Ovary (tissue), 9 donors: ENCODE data around the gene SRPK3. TPM values are rescaled to one million over a fixed set of nuclear protein-coding genes. Genes with fewer than 3 reads are reported as not detected.

Experiments
- DNase-seq, 5 donors: peaks; one replicate each; pipeline ENCODE4 v3.0.0-alpha.2; 2019 to 2020
- H3K27ac ChIP-seq, 2 donors: fragments of 200-600 bp; one replicate each; pipeline versions ENCODE4 v1.5.1 to v1.8.0; 2019 to 2022
- H3K27me3 ChIP-seq: fragments of 200-600 bp; one replicate; pipeline ENCODE4 v1.8.0; 2022
- H3K36me3 ChIP-seq: fragments of 200-600 bp; sonication (generic); one replicate; pipeline ENCODE4 v1.5.1; 2019
- H3K4me1 ChIP-seq: one replicate; pipeline ENCODE4 v1.8.1; 2013; ENCODE audit warnings: mild to moderate bottlenecking, moderate library complexity; ENCODE audit not compliant: insufficient read depth
- H3K4me3 ChIP-seq: fragments of 200-600 bp; sonication (generic); one replicate; pipeline ENCODE4 v1.5.1; 2017
- H3K9me3 ChIP-seq, 2 donors: fragments of 200-600 bp in 1 of 2; sonication (generic) in 1 of 2; one replicate each; pipeline versions ENCODE4 v1.5.1 to v1.8.1; 2013 to 2019; ENCODE audit warnings: mild to moderate bottlenecking in 1 of 2, moderate library complexity in 1 of 2
- EP300 ChIP-seq: sonication (generic); formaldehyde crosslinking; IDR thresholded peaks from one replicate; pipeline ENCODE4 v1.6.1; 2017; ENCODE audit warnings: antibody characterized with exemption
- POLR2A ChIP-seq: fragments of 450-650 bp; IDR thresholded peaks from one replicate; pipeline ENCODE4 v1.6.1; 2017; ENCODE audit warnings: antibody characterized with exemption, mild to moderate bottlenecking, moderate library complexity
- WGBS, 3 donors: extraction: QIAGEN DNeasy Blood & Tissue Kit in 1 of 3; methylation state at CpG; one replicate each; pipeline versions ENCODE4 v1.1.5 to v1.1.7; 2013 to 2017; 5-methylcytosine and 5-hydroxymethylcytosine counted together
- intact Hi-C, 4 donors: fragments of 100-400 bp; cut with DNase I; formaldehyde crosslinking; loops; one replicate each; pipeline versions ENCODE4 v1.11.0 to v1.15.1; 2022 to 2023
- polyA plus RNA-seq, 2 donors: library from polyadenylated mRNA; stranded (reverse); fragments of 200-250 nt in 1 of 2; fragments of 350-450 nt in 1 of 2; fragmentation: Illumina TruSeq in 1 of 2; extraction: RNeasy Lipid Tissue Mini Kit (QIAGEN cat#74804) in 1 of 2; gene quantifications; one replicate each; pipeline ENCODE4 v1.2.3, GENCODE V29; 2013 to 2014
- total RNA-seq, 7 donors: library from RNA; depleted of rRNA in 2 of 7; stranded (reverse); fragments of >200 nt in 2 of 7; fragmentation: NEBNext Ultra II Directional in 3 of 7; extraction: Animal tissue kit (Norgen Biotek cat#: 25700) in 3 of 7; gene quantifications; one replicate each; pipeline versions ENCODE4 v1.1.0 to v1.2.4, GENCODE V29; 2016 to 2023
- TF ChIP-seq, protein P1 (sequence below), 3 donors: fragments of 450-650 bp in 2 of 3; fragments of 200-600 bp in 1 of 3; IDR thresholded peaks; one replicate each; pipeline versions ENCODE4 v1.5.1 to v1.8.0; 2016 to 2022; ENCODE audit warnings: antibody characterized with exemption in 3 of 3, mild to moderate bottlenecking in 1 of 3
- donor health status: DM: no; HTN: no; CAD: no; lungs with moderate emphysema.
- donor health status: DM: no; HTN: no; CAD: no.
- donor health status: Bipolar disorder and iron deficiency.
- donor health status: DM: yes; HTN: yes; CAD: no.
- donor health status: DM: no; HTN: no; CAD: no.
- donor health status: DM: yes; HTN: yes; CAD: no.

The SRPK3 gene
- total and polyA plus RNA-seq, 9 donors: 0.25 to 2.1 (median 1.4) TPM

DNA sequence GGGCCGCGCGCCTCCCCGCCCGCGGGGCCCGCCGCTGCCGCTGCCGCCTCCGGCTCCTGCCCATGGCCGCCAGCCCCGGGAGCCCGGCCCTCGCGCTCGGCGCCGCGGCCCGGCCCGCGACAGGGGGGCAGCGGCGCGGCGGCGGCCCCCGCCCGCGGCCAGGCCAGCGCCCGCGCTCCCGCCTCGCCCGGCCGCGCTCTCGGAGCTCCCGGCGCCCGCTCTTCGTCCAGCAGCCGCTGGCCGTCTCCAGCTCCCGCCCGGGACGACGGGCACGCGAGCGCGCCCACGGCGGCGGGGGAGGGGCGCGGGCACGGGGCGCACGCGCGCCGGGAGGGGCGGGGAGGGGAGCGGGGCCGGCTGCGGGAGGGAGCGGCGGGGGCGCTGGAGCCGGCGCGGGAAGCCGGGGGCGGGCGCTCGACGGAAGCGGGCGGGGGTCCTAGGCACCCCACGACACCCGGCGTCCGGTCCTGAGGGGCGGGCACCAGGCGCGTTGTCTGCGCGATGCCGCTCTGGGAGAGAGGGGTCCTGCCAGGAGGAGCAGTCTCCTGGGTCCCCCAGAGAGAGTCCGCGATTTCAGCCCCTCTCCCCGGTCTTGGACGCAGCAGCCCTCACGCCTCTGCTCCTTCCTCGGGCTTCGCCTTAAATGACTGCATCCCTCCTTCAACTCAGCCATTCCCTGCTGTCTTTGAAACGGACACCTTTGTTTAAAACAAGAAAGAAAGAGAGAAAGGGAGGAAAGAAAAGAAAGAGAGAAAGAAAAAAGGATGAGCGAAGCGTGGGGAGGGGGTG is 50.0 kb downstream of the SRPK3 start:
- DNase-seq: no peak
- H3K36me3 ChIP-seq: no peaks in the 10 kb centered on the region
- no peak overlapping the region for H3K27ac ChIP-seq
- no peaks in the 10 kb centered on the region for H3K9me3 ChIP-seq
- TF ChIP-seq EP300: no peak
- no peak for TF ChIP-seq POLR2A
- TF ChIP-seq, protein P1, sequence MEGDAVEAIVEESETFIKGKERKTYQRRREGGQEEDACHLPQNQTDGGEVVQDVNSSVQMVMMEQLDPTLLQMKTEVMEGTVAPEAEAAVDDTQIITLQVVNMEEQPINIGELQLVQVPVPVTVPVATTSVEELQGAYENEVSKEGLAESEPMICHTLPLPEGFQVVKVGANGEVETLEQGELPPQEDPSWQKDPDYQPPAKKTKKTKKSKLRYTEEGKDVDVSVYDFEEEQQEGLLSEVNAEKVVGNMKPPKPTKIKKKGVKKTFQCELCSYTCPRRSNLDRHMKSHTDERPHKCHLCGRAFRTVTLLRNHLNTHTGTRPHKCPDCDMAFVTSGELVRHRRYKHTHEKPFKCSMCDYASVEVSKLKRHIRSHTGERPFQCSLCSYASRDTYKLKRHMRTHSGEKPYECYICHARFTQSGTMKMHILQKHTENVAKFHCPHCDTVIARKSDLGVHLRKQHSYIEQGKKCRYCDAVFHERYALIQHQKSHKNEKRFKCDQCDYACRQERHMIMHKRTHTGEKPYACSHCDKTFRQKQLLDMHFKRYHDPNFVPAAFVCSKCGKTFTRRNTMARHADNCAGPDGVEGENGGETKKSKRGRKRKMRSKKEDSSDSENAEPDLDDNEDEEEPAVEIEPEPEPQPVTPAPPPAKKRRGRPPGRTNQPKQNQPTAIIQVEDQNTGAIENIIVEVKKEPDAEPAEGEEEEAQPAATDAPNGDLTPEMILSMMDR (IDR thresholded peaks at IDR 0.05): no peak
- intact Hi-C loops: no loop called here
- no peaks in the 10 kb centered on the region for H3K4me1 ChIP-seq
- 12 to 22% (median 18%) methylated on average over 20 to 102 of the region's 102 CpGs for WGBS, 3 donors
- no peaks in the 10 kb centered on the region for H3K27me3 ChIP-seq
- peak overlapping the region; percentile 10 for H3K4me3 ChIP-seq

DNA sequence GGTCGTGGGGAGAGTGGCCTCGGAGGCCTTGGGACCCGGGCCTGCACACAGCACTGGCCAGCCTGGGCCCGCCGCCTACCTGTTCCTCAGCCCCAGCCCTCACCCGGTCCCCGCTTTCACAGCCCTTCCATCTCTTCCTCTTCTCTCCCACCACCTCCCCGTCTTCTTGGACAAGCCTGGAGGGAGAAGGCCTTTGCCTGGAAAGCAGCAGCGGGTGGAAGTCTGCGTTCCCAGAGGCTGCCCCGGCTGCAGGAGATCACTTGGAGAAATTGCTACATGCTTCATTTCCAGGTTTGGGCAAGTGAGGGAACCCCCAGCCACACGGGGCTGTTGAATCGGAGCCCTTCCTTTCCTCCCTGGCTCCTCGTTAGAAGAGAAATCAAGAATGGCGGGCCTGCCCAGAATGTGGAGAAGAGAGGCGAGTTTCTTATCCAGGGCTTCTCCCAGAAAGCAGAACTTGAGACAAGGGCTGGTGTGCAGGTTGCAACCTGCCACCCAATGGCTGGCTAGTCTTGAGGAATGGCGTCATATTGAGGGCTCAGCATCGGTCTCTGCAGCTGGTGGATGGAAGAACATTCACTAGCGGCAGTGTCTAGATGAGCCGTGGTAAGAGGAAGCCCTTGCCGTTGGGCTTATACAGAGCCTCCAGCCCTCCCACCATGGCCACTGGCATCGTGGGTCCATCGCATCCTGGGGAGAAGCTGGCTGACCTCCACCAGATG is 50.7 kb downstream of the SRPK3 start:
- Histone ChIP-seq H3K4me1 (no peaks in the 10 kb centered on the region), H3K27me3 (no peaks in the 10 kb centered on the region), H3K27ac (no peak overlapping the region), H3K4me3 (no peak overlapping the region), H3K36me3 (no peaks in the 10 kb centered on the region), H3K9me3 (no peaks in the 10 kb centered on the region)
- DNase-seq: no peak
- intact Hi-C loops: no loop called here
- WGBS, 3 donors: 64 to 68% (median 65%) methylated on average over 23 of the region's 23 CpGs
- TF ChIP-seq EP300: no peak
- no peak for TF ChIP-seq POLR2A
- TF ChIP-seq, protein P1 (IDR thresholded peaks at IDR 0.05): no peak

DNA sequence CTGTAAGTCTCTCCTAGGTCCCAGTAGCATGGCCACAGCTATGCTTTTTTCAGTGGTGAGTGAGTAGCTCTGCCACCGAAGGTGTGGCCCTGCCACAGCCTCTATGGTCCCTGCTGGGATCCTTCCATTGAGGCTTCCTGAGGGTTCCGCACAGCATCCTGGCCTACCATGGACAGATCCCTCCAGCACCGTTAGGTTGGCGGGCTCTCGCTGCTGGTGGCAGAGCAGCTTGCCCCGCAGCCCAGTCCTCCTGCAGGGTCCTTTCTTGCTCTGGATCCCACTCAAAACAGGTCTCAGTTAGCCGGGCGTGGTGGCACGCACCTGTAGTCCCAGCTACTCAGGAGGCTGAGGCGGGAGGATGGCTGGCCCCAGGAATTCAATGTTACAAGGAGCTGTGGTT is 51.9 kb downstream of the SRPK3 start:
- DNase-seq: no peak
- Histone ChIP-seq H3K4me3 (no peak overlapping the region), H3K27me3 (no peaks in the 10 kb centered on the region), H3K27ac (no peak overlapping the region), H3K4me1 (no peaks in the 10 kb centered on the region), H3K36me3 (no peaks in the 10 kb centered on the region), H3K9me3 (no peaks in the 10 kb centered on the region)
- TF ChIP-seq, protein P1 (IDR thresholded peaks at IDR 0.05): no peak
- TF ChIP-seq POLR2A (no peak), EP300 (no peak)
- WGBS, 3 donors: 78 to 85% (median 81%) methylated on average over 10 of the region's 10 CpGs
- intact Hi-C loops: no loop called here

Other genes starting within 250 kb of the SRPK3 start
- 10 to 100 TPM; 15.5 to 20.0 (median 19.3) TPM for gene CCNQ, start 181.9 kb upstream of the SRPK3 start, total RNA-seq
- 10 to 100 TPM; 16.8 to 23.8 TPM for gene CCNQ, start 181.9 kb upstream of the SRPK3 start, polyA plus RNA-seq
- gene DUSP9, start 133.8 kb upstream of the SRPK3 start, total RNA-seq: 1 to 10 TPM in 3 of 7 donors, under 1 TPM in 4; 0.12 to 3.7 (median 0.74) TPM
- under 1 TPM in 1 of 2 donors, not detected in 1; 0.28 TPM for gene DUSP9, start 133.8 kb upstream of the SRPK3 start, polyA plus RNA-seq
- 1 to 10 TPM in 4 of 7 donors, under 1 TPM in 2, not detected in 1; 0.51 to 5.9 (median 1.6) TPM for gene PNCK, start 107.2 kb upstream of the SRPK3 start, total RNA-seq
- 1 to 10 TPM in 1 of 2 donors, under 1 TPM in 1; 0.87 to 1.1 TPM for gene PNCK, start 107.2 kb upstream of the SRPK3 start, polyA plus RNA-seq
- gene SLC6A8, start 93.1 kb upstream of the SRPK3 start, total RNA-seq: 10 to 100 TPM in 5 of 7 donors, 1 to 10 TPM in 2; 6.3 to 23.5 (median 16.3) TPM
- gene SLC6A8, start 93.1 kb upstream of the SRPK3 start, polyA plus RNA-seq: 10 to 100 TPM in 1 of 2 donors, 1 to 10 TPM in 1; 7.5 to 10.0 TPM
- 100 to 1,000 TPM in 5 of 7 donors, 10 to 100 TPM in 2; 53.7 to 146 (median 126) TPM for gene BCAP31, start 56.7 kb upstream of the SRPK3 start, total RNA-seq
- gene BCAP31, start 56.7 kb upstream of the SRPK3 start, polyA plus RNA-seq: 100 to 1,000 TPM; 151 to 195 TPM
- gene ABCD1, start 56.2 kb upstream of the SRPK3 start, total RNA-seq: 10 to 100 TPM in 1 of 7 donors, 1 to 10 TPM in 6; 6.1 to 11.1 (median 9.1) TPM
- gene ABCD1, start 56.2 kb upstream of the SRPK3 start, polyA plus RNA-seq: 1 to 10 TPM; 1.4 to 5.1 TPM
- gene PLXNB3, start 16.8 kb upstream of the SRPK3 start, total RNA-seq: 1 to 10 TPM in 3 of 7 donors, under 1 TPM in 4; 0.46 to 5.0 (median 0.95) TPM
- gene PLXNB3, start 16.8 kb upstream of the SRPK3 start, polyA plus RNA-seq: 1 to 10 TPM in 1 of 2 donors, under 1 TPM in 1; 0.79 to 3.6 TPM
- gene IDH3G, start 13.3 kb downstream of the SRPK3 start, total RNA-seq: 10 to 100 TPM; 48.5 to 58.5 (median 54.7) TPM
- gene IDH3G, start 13.3 kb downstream of the SRPK3 start, polyA plus RNA-seq: 10 to 100 TPM; 41.3 to 44.2 TPM
- gene SSR4, start 13.6 kb downstream of the SRPK3 start, total RNA-seq: 100 to 1,000 TPM; 123 to 181 (median 155) TPM
- 100 to 1,000 TPM; 120 to 261 TPM for gene SSR4, start 13.6 kb downstream of the SRPK3 start, polyA plus RNA-seq
- gene PDZD4, start 49.5 kb downstream of the SRPK3 start, total RNA-seq: 1 to 10 TPM in 4 of 7 donors, under 1 TPM in 3; 0.73 to 8.6 (median 2.7) TPM
- 1 to 10 TPM; 2.0 to 2.2 TPM for gene PDZD4, start 49.5 kb downstream of the SRPK3 start, polyA plus RNA-seq
- 1 to 10 TPM in 3 of 7 donors, under 1 TPM in 3, not detected in 1; 0.36 to 3.0 (median 1.1) TPM for gene L1CAM, start 105.1 kb downstream of the SRPK3 start, total RNA-seq
- 1 to 10 TPM in 1 of 2 donors, under 1 TPM in 1; 0.63 to 1.1 TPM for gene L1CAM, start 105.1 kb downstream of the SRPK3 start, polyA plus RNA-seq
- 1 to 10 TPM in 1 of 7 donors, under 1 TPM in 4, not detected in 2; 0.34 to 1.5 (median 0.50) TPM for gene AVPR2, start 123.6 kb downstream of the SRPK3 start, total RNA-seq
- gene AVPR2, start 123.6 kb downstream of the SRPK3 start, polyA plus RNA-seq: 1 to 10 TPM in 1 of 2 donors, not detected in 1; 1.3 TPM
- 10 to 100 TPM in 5 of 7 donors, 1 to 10 TPM in 2; 7.0 to 22.3 (median 11.4) TPM for gene ARHGAP4, start 145.2 kb downstream of the SRPK3 start, total RNA-seq
- 10 to 100 TPM in 1 of 2 donors, 1 to 10 TPM in 1; 1.2 to 14.7 TPM for gene ARHGAP4, start 145.2 kb downstream of the SRPK3 start, polyA plus RNA-seq
- gene NAA10, start 154.0 kb downstream of the SRPK3 start, total RNA-seq: 10 to 100 TPM; 36.7 to 95.5 (median 64.2) TPM
- 10 to 100 TPM; 64.9 to 87.3 TPM for gene NAA10, start 154.0 kb downstream of the SRPK3 start, polyA plus RNA-seq
- gene RENBP, start 163.6 kb downstream of the SRPK3 start, total RNA-seq: 1 to 10 TPM in 6 of 7 donors, under 1 TPM in 1; 0.80 to 4.9 (median 2.5) TPM
- gene RENBP, start 163.6 kb downstream of the SRPK3 start, polyA plus RNA-seq: 1 to 10 TPM; 1.2 to 2.8 TPM
- gene HCFC1, start 190.8 kb downstream of the SRPK3 start, total RNA-seq: 10 to 100 TPM; 26.3 to 62.5 (median 53.1) TPM
- gene HCFC1, start 190.8 kb downstream of the SRPK3 start, polyA plus RNA-seq: 10 to 100 TPM; 13.3 to 19.7 TPM
- gene TMEM187, start 191.7 kb downstream of the SRPK3 start, total RNA-seq: 10 to 100 TPM in 3 of 7 donors, 1 to 10 TPM in 4; 4.4 to 11.6 (median 9.4) TPM
- gene TMEM187, start 191.7 kb downstream of the SRPK3 start, polyA plus RNA-seq: 1 to 10 TPM; 2.6 to 9.8 TPM
- 10 to 100 TPM; 17.0 to 97.4 (median 52.6) TPM for gene IRAK1, start 238.9 kb downstream of the SRPK3 start, total RNA-seq
- 10 to 100 TPM; 10.5 to 25.8 TPM for gene IRAK1, start 238.9 kb downstream of the SRPK3 start, polyA plus RNA-seq